ENCODE measurements around the gene SVOP. TPM values are rescaled to one million over a fixed set of nuclear protein-coding genes. Genes with fewer than 3 reads are reported as not detected.

SVOP gene
- total and polyA plus RNA-seq, 8 donors = 0.09 to 0.24 (median 0.15) TPM; not detected in 2

- ATAC-seq (no peak), DNase-seq (peak in 1 of 4 donors; percentile 10)
- Histone ChIP-seq H3K9me3 (no peaks in the 10 kb centered on the region), H3K27ac (no peak overlapping the region), H3K27me3 (no peaks in the 10 kb centered on the region), H3K4me3 (no peak overlapping the region), H3K36me3 (no peaks in the 10 kb centered on the region), H3K4me1 (no peaks in the 10 kb centered on the region)
- intact Hi-C loops (cut with DNase I) = no loop called here
- TF ChIP-seq, protein P1, sequence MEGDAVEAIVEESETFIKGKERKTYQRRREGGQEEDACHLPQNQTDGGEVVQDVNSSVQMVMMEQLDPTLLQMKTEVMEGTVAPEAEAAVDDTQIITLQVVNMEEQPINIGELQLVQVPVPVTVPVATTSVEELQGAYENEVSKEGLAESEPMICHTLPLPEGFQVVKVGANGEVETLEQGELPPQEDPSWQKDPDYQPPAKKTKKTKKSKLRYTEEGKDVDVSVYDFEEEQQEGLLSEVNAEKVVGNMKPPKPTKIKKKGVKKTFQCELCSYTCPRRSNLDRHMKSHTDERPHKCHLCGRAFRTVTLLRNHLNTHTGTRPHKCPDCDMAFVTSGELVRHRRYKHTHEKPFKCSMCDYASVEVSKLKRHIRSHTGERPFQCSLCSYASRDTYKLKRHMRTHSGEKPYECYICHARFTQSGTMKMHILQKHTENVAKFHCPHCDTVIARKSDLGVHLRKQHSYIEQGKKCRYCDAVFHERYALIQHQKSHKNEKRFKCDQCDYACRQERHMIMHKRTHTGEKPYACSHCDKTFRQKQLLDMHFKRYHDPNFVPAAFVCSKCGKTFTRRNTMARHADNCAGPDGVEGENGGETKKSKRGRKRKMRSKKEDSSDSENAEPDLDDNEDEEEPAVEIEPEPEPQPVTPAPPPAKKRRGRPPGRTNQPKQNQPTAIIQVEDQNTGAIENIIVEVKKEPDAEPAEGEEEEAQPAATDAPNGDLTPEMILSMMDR (IDR thresholded peaks at IDR 0.05) = no peak
Observed at GRCh38 chr12:108982621-108983219, 38.1 kb downstream of the SVOP start.

- Histone ChIP-seq H3K4me1 (no peaks in the 10 kb centered on the region), H3K4me3 (no peak overlapping the region), H3K27ac (no peak overlapping the region), H3K27me3 (no peaks in the 10 kb centered on the region), H3K36me3 (no peaks in the 10 kb centered on the region), H3K9me3 (no peaks in the 10 kb centered on the region)
- TF ChIP-seq, protein P1 (IDR thresholded peaks at IDR 0.05) = no peak
- ATAC-seq (no peak), DNase-seq (peak in 1 of 4 donors; percentile 1)
- intact Hi-C loops (cut with DNase I) = no loop called here
Observed at GRCh38 chr12:108981835-108982234, 39.0 kb downstream of the SVOP start.

GRCh38 chr12:108980831-108981618 lies 39.8 kb downstream of the SVOP start:
- DNase-seq = no peak
- ATAC-seq = peak; percentile 26
- intact Hi-C loops (cut with DNase I) = no loop called here
- no peaks in the 10 kb centered on the region for H3K9me3 ChIP-seq
- H3K4me1 ChIP-seq = no peaks in the 10 kb centered on the region
- H3K4me3 ChIP-seq = no peak overlapping the region
- TF ChIP-seq, protein P1 (IDR thresholded peaks at IDR 0.05) = no peak
- no peaks in the 10 kb centered on the region for H3K36me3 ChIP-seq
- no peak overlapping the region for H3K27ac ChIP-seq
- H3K27me3 ChIP-seq = no peaks in the 10 kb centered on the region

GRCh38 chr12:108977360-108977759 lies 43.5 kb downstream of the SVOP start:
- TF ChIP-seq, protein P1 (IDR thresholded peaks at IDR 0.05) = no peak
- no peak overlapping the region for H3K27ac ChIP-seq
- ATAC-seq = no peak
- H3K4me1 ChIP-seq = no peaks in the 10 kb centered on the region
- no peaks in the 10 kb centered on the region for H3K36me3 ChIP-seq
- no peak overlapping the region for H3K4me3 ChIP-seq
- intact Hi-C loops (cut with DNase I) = no loop called here
- no peaks in the 10 kb centered on the region for H3K9me3 ChIP-seq
- DNase-seq = no peak
- no peaks in the 10 kb centered on the region for H3K27me3 ChIP-seq

GRCh38 chr12:108975024-108975593 lies 45.8 kb downstream of the SVOP start:
- Histone ChIP-seq H3K36me3 (no peaks in the 10 kb centered on the region), H3K4me3 (no peak overlapping the region), H3K27ac (no peak overlapping the region), H3K9me3 (no peaks in the 10 kb centered on the region), H3K4me1 (no peaks in the 10 kb centered on the region), H3K27me3 (no peaks in the 10 kb centered on the region)
- DNase-seq (no peak), ATAC-seq (no peak)
- intact Hi-C loops (cut with DNase I) = no loop called here
- TF ChIP-seq, protein P1 (IDR thresholded peaks at IDR 0.05) = no peak

Data from left lung (tissue), 10 donors.